ENCODE measurements around the gene CYBC1. TPM values are rescaled to one million over a fixed set of nuclear protein-coding genes. Genes with fewer than 3 reads are reported as not detected.

The CYBC1 gene
- total and polyA plus RNA-seq, 2 donors (not counting 1 experiment from before 2014, with no cell fraction given), result 62.7 to 64.1 TPM

GRCh38 chr17:82416264-82416663, 34.3 kb downstream of the CYBC1 start:
- H3K27me3 ChIP-seq (ENCODE audit: control insufficient read depth, insufficient read depth, low read length), result no peaks in the 10 kb centered on the region
- no peak for TF ChIP-seq CTCF (conservative IDR thresholded peaks at IDR 0.05 in 1 of 2, IDR thresholded peaks at IDR 0.05 in 1 of 2; ENCODE audit: low read depth in 1 of 2, low read length in 2 of 2)
- TF ChIP-seq EZH2 (IDR thresholded peaks at IDR 0.05; ENCODE audit: low read length, missing control alignments), result no peak
- H4K20me1 ChIP-seq (ENCODE audit: control insufficient read depth, extremely low read depth, insufficient read depth, low read length), result no peaks in the 10 kb centered on the region
- H3K27ac ChIP-seq (ENCODE audit: insufficient read depth, low read length), result no peak overlapping the region
- no peak overlapping the region for H3K9ac ChIP-seq (ENCODE audit: insufficient read depth, low read length)
- no peak overlapping the region for H2AFZ ChIP-seq (ENCODE audit: low read length)
- no peaks in the 10 kb centered on the region for H3K36me3 ChIP-seq (ENCODE audit: control insufficient read depth, insufficient read depth, low read length)
- no peaks in the 10 kb centered on the region for H3K9me3 ChIP-seq (ENCODE audit: control insufficient read depth, insufficient read depth, low read depth, low read length)
- no peak overlapping the region for H3K4me2 ChIP-seq (ENCODE audit: extremely low read depth, insufficient read depth, low read length)
- H3K79me2 ChIP-seq (ENCODE audit: control insufficient read depth, insufficient read depth, low read length), result no peaks in the 10 kb centered on the region
- H3K4me3 ChIP-seq (replicated peaks in 1 of 4; ENCODE audit: control extremely low read depth in 1 of 4, insufficient read depth in 1 of 4, low read depth in 3 of 4, low read length in 4 of 4), result no peak overlapping the region
- DNase-seq (ENCODE audit: low read depth in 2 of 2), result no peak
- H3K4me1 ChIP-seq (ENCODE audit: control insufficient read depth, extremely low read depth, insufficient read depth, low read length), result peaks cover 2% of the 10 kb centered on the region

- Histone ChIP-seq H3K9me3 (ENCODE audit: control insufficient read depth, insufficient read depth, low read depth, low read length) (no peaks in the 10 kb centered on the region), H3K9ac (ENCODE audit: insufficient read depth, low read length) (no peak overlapping the region), H3K27ac (ENCODE audit: insufficient read depth, low read length) (no peak overlapping the region), H2AFZ (ENCODE audit: low read length) (no peak overlapping the region), H3K4me2 (ENCODE audit: extremely low read depth, insufficient read depth, low read length) (no peak overlapping the region), H3K79me2 (ENCODE audit: control insufficient read depth, insufficient read depth, low read length) (no peaks in the 10 kb centered on the region), H3K27me3 (ENCODE audit: control insufficient read depth, insufficient read depth, low read length) (no peaks in the 10 kb centered on the region), H3K36me3 (ENCODE audit: control insufficient read depth, insufficient read depth, low read length) (no peaks in the 10 kb centered on the region), H3K4me3 (replicated peaks in 1 of 4; ENCODE audit: control extremely low read depth in 1 of 4, insufficient read depth in 1 of 4, low read depth in 3 of 4, low read length in 4 of 4) (no peak overlapping the region), H4K20me1 (ENCODE audit: control insufficient read depth, extremely low read depth, insufficient read depth, low read length) (no peaks in the 10 kb centered on the region), H3K4me1 (ENCODE audit: control insufficient read depth, extremely low read depth, insufficient read depth, low read length) (peaks cover 2% of the 10 kb centered on the region)
- TF ChIP-seq EZH2 (IDR thresholded peaks at IDR 0.05; ENCODE audit: low read length, missing control alignments), result no peak
- no peak for DNase-seq (ENCODE audit: low read depth in 2 of 2)
These were observed 34.8 kb downstream of the CYBC1 start for GRCh38 chr17:82415786-82416185.

- no peaks in the 10 kb centered on the region for H3K79me2 ChIP-seq (ENCODE audit: control insufficient read depth, insufficient read depth, low read length)
- no peak for DNase-seq (ENCODE audit: low read depth in 2 of 2)
- H3K27me3 ChIP-seq (ENCODE audit: control insufficient read depth, insufficient read depth, low read length), result no peaks in the 10 kb centered on the region
- no peak for TF ChIP-seq CTCF (conservative IDR thresholded peaks at IDR 0.05 in 1 of 2, IDR thresholded peaks at IDR 0.05 in 1 of 2; ENCODE audit: low read depth in 1 of 2, low read length in 2 of 2)
- TF ChIP-seq EZH2 (IDR thresholded peaks at IDR 0.05; ENCODE audit: low read length, missing control alignments), result no peak
- H2AFZ ChIP-seq (ENCODE audit: low read length), result no peak overlapping the region
- no peak overlapping the region for H3K9ac ChIP-seq (ENCODE audit: insufficient read depth, low read length)
- H3K9me3 ChIP-seq (ENCODE audit: control insufficient read depth, insufficient read depth, low read depth, low read length), result no peaks in the 10 kb centered on the region
- no peaks in the 10 kb centered on the region for H3K36me3 ChIP-seq (ENCODE audit: control insufficient read depth, insufficient read depth, low read length)
- no peaks in the 10 kb centered on the region for H4K20me1 ChIP-seq (ENCODE audit: control insufficient read depth, extremely low read depth, insufficient read depth, low read length)
- no peak overlapping the region for H3K4me2 ChIP-seq (ENCODE audit: extremely low read depth, insufficient read depth, low read length)
- peaks cover 2% of the 10 kb centered on the region for H3K4me1 ChIP-seq (ENCODE audit: control insufficient read depth, extremely low read depth, insufficient read depth, low read length)
- H3K27ac ChIP-seq (ENCODE audit: insufficient read depth, low read length), result no peak overlapping the region
- H3K4me3 ChIP-seq (replicated peaks in 1 of 4; ENCODE audit: control extremely low read depth in 1 of 4, insufficient read depth in 1 of 4, low read depth in 3 of 4, low read length in 4 of 4), result no peak overlapping the region
These were observed 35.2 kb downstream of the CYBC1 start for GRCh38 chr17:82415336-82415735.

All from fibroblast of lung (primary cell).